MG63 (cell line): Measurements from ENCODE around the gene MED29. TPM values are rescaled to one million over a fixed set of nuclear protein-coding genes. Genes with fewer than 3 reads are reported as not detected.

Experiments used
- DNase-seq: peaks from one replicate; pipeline ENCODE4 v3.0.0-alpha.2; 2020
- H3K27me3 ChIP-seq: fragments of 250-450 bp; sonication (Bioruptor Pico); 2 replicates; pipeline ENCODE4 v1.5.1; 2020; ENCODE audit warnings: mild to moderate bottlenecking, moderate library complexity
- H3K36me3 ChIP-seq: fragments of 250-450 bp; sonication (Bioruptor Pico); 2 replicates; pipeline ENCODE4 v1.5.1; 2020; ENCODE audit warnings: mild to moderate bottlenecking, moderate library complexity
- H3K4me3 ChIP-seq: fragments of 250-450 bp; sonication (Bioruptor Pico); 2 replicates; pipeline ENCODE4 v1.5.1; 2020; ENCODE audit warnings: mild to moderate bottlenecking, moderate library complexity
- H3K9me3 ChIP-seq: fragments of 250-450 bp; sonication (Bioruptor Pico); 2 replicates; pipeline ENCODE4 v1.5.1; 2020; ENCODE audit warnings: mild to moderate bottlenecking, moderate library complexity
- total RNA-seq: library from RNA; depleted of rRNA; stranded (reverse); fragments of >200 nt; shearing (Covaris generic); gene quantifications from 2 replicates; pipeline ENCODE4 v1.2.3, GENCODE V29; 2014; ENCODE audit warnings: low replicate concordance

MED29 gene
- total RNA-seq, 1 experiment from 2014 or later = 26.5 TPM

DNA sequence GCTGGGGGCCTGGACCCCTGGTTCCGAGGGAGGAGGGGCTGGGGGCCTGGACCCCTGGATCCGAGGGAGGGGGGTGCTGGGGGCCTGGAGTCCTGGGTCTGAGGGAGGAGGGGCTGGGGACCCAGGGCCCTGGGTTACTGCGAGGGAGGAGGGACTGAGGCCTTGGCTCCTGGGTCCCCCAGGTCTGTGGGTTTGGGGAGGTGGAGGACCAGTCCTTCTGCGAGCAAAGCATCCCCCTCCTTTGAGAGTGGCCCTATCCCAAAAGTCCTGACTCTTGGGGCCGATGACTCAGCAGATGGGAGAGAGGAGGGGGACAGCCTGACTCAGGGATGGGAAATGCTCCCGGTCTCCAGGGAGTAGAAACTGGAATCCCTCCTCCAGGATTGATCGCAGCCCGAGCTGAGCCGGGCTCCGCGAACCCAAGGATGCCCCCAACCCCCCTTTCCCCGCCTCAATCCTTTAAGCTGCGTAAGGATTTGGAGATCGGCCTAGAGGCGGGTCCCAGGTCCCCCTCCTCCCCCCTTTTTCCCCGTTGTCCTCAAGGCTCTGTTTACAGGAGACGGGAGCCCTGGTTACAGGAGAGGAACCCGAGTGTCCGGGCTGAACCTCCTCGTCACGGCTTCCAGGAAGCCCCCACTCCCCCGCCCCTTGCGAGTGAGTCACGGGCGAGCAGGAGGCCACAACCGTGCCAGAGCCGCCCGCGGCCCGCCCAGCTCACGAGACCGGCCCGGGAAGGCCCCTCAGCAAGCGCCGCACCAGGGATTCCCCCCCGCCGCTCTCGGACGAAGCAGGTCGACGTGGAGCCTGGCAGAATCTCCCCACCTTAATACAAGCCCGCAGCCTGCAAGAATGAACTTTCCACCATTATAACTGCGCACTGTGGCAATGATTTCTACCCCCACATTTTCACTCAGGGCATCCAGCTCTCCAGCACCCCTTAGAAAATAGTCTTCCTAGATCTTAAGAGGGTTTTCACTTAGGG, 12.4 kb downstream of the MED29 start:
- Histone ChIP-seq H3K4me3 (peak overlapping the region; percentile 42), H3K27me3 (no peaks in the 10 kb centered on the region), H3K36me3 (peaks cover 24% of the 10 kb centered on the region), H3K9me3 (no peaks in the 10 kb centered on the region)
- peak; percentile 100 for DNase-seq

DNA sequence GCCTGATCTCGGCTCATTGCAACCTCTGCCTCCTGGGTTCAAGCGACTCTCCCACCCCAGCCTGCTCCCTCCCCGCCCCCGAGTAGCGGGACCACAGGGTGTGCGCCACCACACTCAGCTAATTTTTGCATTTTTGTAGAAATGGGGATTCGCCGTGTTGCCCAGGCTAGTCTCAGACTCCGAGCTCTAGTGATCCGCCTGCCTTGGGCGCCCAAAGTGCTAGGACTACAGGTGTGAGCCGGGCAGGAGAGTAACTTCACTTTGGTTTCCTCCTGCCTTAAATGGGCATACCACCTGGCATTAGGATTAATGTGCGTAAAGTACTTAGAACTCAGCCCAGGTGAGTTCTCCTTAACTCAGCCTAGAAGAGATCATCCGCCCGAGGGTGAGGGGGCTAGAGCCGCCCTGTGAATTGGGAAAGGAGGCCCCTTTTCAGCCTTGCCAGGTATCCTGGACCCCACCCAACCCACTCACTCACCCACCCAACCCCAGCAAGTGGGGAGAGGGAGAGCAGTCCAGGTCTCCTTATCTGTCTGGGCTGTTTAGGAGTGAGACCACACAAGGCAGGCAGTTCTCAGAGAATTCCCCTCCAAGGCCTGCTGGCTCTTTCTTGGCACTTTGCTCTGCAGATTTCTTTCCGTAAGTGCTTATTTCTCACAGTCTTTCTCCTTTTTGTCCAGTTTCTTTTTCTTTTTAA, 14.2 kb downstream of the MED29 start:
- peaks cover 21% of the 10 kb centered on the region for H3K36me3 ChIP-seq
- no peak for DNase-seq
- no peaks in the 10 kb centered on the region for H3K9me3 ChIP-seq
- H3K4me3 ChIP-seq = no peak overlapping the region
- no peaks in the 10 kb centered on the region for H3K27me3 ChIP-seq

DNA sequence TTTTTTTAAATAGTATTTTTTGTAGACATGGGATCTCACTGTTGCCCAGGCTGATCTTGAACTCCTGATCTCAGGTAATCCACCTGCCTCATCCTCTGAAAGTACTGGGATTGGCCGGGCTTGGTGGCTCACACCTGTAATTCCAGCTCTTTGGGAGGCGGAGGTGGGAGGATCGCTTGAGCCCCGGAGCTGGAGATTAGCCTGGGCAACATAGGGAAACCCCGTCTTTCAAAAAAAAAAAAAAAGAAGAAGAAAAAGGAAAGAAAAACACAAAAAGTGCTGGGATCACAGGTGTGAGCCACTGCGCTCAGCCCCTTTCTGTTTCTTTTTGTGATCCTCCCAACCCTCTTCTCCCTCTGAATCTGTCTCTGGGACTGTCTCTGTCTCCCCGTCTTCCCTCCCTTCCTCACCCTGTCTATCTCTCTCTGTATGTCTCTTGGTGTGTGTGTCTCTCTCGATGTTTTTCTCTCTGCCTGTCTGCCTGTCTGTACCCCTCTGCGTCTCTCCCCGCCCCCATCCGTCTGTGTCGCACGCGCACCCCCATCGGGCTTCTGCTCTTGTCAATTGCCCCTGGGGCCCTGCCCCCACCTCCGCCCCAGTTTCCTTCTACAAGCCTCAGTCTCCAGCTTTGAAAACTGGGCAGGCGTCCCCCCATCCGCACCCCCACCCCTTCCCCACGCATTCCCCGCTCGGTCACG, 14.9 kb downstream of the MED29 start:
- no peaks in the 10 kb centered on the region for H3K9me3 ChIP-seq
- H3K36me3 ChIP-seq = peaks cover 21% of the 10 kb centered on the region
- DNase-seq = no peak

DNA sequence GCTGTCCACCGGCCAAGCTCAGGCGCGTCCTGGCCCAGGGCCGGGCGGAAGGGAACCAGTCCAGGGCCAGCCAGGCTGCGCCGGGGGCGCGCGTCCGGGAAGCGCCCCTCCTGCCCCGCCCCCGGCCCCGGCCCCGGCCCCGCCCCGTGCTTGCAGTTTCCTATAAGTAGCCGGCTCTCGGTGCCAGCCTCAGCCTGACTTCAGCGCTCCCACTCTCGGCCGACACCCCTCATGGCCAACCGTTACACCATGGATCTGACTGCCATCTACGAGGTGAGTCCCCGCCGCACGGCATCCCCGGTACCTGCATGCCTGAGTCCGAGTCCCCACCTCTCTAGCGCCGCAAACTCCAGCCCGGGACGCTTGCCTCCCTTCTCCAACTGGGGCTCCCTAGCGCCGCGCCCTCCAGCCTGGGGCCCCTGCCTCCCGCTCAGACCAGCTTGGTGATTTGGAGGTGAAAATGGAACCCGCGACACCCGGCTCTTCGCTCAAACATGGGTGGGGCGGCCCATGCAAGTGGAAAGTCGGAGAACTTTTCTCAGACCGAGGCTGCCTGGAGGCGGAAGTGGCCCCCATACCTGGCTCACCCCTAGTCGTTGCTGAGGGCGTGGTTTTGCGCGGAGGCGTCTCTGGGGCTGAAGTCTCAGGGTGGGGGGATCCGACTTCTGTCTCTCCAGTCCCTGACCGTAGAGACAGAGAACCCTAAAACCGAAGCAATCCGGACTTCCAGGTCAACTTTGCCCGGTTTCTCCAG, 15.7 kb downstream of the MED29 start, which contains the start of gene ZFP36:
Gene ZFP36, plus strand, starts transcription at position 192 of the 754 bp plus-strand sequence. Its CDS starts 58 bp downstream, at position 250.
- Histone ChIP-seq H3K27me3 (no peaks in the 10 kb centered on the region), H3K9me3 (no peaks in the 10 kb centered on the region), H3K4me3 (peak within 1 kb of the TSS; percentile 88), H3K36me3 (peaks cover 21% of the 10 kb centered on the region)
- DNase-seq = peak; percentile 85

More for the DNA sequence above, 14.9 kb downstream of the MED29 start:
- H3K4me3 ChIP-seq = peak overlapping the region; percentile 88
- no peaks in the 10 kb centered on the region for H3K27me3 ChIP-seq

DNA sequence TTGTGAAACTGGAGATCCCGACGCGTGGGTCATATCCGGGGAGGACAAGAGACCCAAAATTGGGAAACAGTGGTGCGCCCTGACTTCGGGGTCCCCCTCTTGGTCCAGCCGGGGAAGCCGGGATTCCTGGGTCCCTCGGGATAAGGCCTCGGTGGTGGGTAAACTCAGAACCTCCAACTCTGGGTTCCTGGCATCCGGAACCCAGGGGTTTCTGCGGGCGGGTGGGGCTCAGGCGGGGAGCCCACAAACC, 16.2 kb downstream of the MED29 start:
- no peak for DNase-seq
- Histone ChIP-seq H3K9me3 (no peaks in the 10 kb centered on the region), H3K27me3 (no peaks in the 10 kb centered on the region), H3K36me3 (peaks cover 21% of the 10 kb centered on the region), H3K4me3 (peak overlapping the region; percentile 88)

DNA sequence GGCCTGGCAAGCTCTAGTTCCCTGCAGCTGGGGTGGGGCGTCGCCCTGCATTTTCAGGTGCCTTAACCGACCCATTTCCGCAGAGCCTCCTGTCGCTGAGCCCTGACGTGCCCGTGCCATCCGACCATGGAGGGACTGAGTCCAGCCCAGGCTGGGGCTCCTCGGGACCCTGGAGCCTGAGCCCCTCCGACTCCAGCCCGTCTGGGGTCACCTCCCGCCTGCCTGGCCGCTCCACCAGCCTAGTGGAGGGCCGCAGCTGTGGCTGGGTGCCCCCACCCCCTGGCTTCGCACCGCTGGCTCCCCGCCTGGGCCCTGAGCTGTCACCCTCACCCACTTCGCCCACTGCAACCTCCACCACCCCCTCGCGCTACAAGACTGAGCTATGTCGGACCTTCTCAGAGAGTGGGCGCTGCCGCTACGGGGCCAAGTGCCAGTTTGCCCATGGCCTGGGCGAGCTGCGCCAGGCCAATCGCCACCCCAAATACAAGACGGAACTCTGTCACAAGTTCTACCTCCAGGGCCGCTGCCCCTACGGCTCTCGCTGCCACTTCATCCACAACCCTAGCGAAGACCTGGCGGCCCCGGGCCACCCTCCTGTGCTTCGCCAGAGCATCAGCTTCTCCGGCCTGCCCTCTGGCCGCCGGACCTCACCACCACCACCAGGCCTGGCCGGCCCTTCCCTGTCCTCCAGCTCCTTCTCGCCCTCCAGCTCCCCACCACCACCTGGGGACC, 16.6 kb downstream of the MED29 start:
- no peaks in the 10 kb centered on the region for H3K9me3 ChIP-seq
- DNase-seq = peak; percentile 30
- peaks cover 21% of the 10 kb centered on the region for H3K36me3 ChIP-seq
- no peaks in the 10 kb centered on the region for H3K27me3 ChIP-seq
- peak overlapping the region; percentile 88 for H3K4me3 ChIP-seq

DNA sequence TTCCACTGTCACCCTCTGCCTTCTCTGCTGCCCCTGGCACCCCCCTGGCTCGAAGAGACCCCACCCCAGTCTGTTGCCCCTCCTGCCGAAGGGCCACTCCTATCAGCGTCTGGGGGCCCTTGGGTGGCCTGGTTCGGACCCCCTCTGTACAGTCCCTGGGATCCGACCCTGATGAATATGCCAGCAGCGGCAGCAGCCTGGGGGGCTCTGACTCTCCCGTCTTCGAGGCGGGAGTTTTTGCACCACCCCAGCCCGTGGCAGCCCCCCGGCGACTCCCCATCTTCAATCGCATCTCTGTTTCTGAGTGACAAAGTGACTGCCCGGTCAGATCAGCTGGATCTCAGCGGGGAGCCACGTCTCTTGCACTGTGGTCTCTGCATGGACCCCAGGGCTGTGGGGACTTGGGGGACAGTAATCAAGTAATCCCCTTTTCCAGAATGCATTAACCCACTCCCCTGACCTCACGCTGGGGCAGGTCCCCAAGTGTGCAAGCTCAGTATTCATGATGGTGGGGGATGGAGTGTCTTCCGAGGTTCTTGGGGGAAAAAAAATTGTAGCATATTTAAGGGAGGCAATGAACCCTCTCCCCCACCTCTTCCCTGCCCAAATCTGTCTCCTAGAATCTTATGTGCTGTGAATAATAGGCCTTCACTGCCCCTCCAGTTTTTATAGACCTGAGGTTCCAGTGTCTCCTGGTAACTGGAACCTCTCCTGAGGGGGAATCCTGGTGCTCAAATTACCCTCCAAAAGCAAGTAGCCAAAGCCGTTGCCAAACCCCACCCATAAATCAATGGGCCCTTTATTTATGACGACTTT, 17.4 kb downstream of the MED29 start:
- H3K4me3 ChIP-seq = peak overlapping the region; percentile 88
- H3K9me3 ChIP-seq = no peaks in the 10 kb centered on the region
- peak; percentile 49 for DNase-seq
- no peaks in the 10 kb centered on the region for H3K27me3 ChIP-seq
- peaks cover 21% of the 10 kb centered on the region for H3K36me3 ChIP-seq

DNA sequence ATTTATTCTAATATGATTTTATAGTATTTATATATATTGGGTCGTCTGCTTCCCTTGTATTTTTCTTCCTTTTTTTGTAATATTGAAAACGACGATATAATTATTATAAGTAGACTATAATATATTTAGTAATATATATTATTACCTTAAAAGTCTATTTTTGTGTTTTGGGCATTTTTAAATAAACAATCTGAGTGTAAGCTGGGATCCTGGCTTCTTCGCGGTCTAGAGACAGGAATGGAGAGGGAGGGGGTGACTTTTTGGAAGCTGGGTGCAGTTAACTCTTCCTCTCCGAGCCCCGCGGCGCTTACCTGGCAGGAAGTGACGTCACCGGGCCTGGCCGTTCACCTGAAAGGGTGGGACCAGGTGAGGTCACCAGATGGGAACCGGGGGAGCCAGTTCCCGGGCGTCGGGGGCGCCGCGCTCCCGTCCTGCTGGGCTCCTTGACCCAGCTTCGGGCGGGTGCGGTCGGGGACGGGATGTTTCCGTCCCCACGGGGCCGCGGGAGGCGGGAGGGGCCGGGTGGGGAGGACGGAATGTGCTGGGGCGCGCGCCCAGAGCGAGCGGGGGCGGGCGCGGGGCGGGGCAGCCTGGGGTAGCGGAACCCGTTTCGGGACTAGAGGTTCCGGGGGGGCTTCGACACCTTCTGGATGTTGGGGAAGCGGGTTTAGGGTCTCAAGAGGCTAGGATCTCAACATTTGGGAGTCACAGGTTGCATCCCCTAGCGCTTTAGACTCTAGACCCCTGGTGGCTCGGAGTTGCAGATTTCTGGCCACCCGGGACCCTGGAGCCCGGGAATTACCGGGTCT, 18.2 kb downstream of the MED29 start:
- peaks cover 21% of the 10 kb centered on the region for H3K36me3 ChIP-seq
- H3K27me3 ChIP-seq = no peaks in the 10 kb centered on the region
- peak overlapping the region; percentile 88 for H3K4me3 ChIP-seq
- no peaks in the 10 kb centered on the region for H3K9me3 ChIP-seq
- peak; percentile 85 for DNase-seq

DNA sequence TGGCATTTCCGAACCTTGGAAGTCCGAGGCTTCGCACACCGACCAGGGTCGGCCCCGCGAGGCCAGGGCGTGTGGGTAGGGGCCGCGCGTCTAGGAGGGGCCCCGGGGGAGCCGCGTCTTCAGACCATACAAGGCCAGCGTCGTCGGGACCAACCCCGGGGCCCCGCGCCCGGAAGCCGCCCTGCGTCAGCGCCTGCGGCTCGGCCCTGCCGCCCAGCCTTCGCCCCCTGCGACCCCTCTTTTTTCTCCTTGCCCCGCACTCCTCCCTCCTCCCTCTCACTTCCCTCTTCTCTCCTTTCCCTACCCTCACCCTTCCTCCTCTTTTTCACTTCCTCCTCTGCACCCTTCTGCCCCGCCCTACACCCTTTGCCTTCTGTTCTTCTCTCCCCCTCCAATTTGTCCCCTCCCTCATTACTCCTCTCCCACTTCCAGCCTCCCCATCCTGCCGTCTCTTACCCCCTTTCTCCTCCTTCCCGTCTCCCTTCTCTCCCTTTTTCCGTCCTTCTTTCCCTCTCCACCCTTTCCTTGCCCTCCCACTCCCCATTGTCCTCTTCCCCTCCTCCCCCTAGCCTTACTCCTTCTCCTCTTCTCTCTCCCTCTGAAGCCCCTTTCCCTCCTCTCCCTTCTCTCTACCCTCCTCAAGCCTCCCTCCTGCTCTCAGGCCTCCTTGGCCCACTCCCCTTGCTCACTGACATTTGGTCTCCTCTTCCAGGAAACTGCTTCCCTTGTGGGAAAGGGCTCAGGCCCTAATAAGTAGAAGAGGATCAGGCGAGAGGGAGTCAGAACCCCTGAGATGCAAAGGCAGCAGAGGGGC, 19.0 kb downstream of the MED29 start:
- H3K9me3 ChIP-seq = no peaks in the 10 kb centered on the region
- H3K27me3 ChIP-seq = no peaks in the 10 kb centered on the region
- DNase-seq = peak; percentile 64
- peaks cover 21% of the 10 kb centered on the region for H3K36me3 ChIP-seq
- peak overlapping the region; percentile 88 for H3K4me3 ChIP-seq

DNA sequence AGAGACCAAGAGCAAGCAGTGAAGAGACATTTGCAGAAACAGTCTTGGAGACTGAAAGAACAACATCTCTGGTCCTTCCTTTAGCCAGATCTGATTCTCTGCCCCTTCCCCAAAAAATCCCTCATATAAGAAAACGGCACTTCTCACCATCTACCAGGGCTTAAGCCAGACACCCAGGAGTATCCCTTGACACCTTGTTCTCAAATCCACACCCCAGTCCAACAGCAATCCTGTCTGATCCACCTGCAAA, 19.6 kb downstream of the MED29 start:
- H3K9me3 ChIP-seq = no peaks in the 10 kb centered on the region
- no peaks in the 10 kb centered on the region for H3K27me3 ChIP-seq
- H3K36me3 ChIP-seq = peaks cover 21% of the 10 kb centered on the region
- no peak for DNase-seq
- peak overlapping the region; percentile 88 for H3K4me3 ChIP-seq

DNA sequence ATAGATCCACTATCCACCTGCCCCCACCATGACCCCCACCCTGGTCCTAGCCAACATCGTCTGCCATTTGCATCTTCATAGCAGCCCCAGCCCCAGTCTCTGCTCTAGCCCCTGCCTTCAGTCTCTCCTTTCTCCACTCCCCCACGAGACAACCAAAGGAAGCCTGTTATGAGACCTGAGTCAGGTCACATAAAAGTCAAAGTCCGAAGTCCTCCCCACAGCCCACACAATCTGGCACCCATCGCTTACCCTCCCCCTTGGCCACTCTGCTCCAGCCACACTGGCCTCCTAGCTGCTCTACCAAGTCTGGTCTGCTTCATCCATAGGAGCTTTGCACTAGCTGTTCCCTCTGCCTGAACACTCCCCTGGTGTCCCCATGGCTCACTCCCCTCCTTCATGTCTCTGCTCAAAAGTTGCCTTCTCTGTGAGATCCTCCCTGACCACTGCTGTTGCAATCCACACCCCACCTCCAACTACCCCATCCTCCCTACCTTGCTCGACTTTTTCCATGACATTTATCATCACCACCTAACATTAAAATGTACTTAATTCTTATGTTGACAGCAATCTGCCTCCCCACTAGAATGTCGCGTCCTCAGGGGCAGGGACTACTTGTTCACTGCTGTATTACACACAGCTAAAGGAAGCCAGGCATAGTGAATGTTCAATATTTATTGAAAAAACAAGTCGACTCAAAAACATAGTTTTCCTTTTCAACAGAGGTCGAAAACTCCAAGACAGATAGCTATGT, 20.1 kb downstream of the MED29 start:
- Histone ChIP-seq H3K9me3 (no peaks in the 10 kb centered on the region), H3K4me3 (peak overlapping the region; percentile 95), H3K36me3 (peaks cover 21% of the 10 kb centered on the region), H3K27me3 (no peaks in the 10 kb centered on the region)
- DNase-seq = peak; percentile 40

DNA sequence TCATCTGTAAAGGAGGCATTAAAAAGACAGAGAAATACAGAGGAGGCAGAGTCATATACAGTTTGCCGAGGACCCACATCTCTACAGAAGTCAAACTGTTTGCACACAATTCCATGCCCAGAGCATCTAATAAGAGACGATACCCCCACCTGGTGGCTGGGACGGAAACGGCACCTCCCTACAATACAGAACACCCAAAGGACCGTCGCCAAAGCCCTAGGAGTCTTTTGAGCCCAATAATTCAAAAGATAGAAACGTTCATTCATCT, 20.6 kb downstream of the MED29 start:
- Histone ChIP-seq H3K9me3 (no peaks in the 10 kb centered on the region), H3K36me3 (peaks cover 21% of the 10 kb centered on the region), H3K4me3 (peak overlapping the region; percentile 95), H3K27me3 (no peaks in the 10 kb centered on the region)
- peak; percentile 85 for DNase-seq

DNA sequence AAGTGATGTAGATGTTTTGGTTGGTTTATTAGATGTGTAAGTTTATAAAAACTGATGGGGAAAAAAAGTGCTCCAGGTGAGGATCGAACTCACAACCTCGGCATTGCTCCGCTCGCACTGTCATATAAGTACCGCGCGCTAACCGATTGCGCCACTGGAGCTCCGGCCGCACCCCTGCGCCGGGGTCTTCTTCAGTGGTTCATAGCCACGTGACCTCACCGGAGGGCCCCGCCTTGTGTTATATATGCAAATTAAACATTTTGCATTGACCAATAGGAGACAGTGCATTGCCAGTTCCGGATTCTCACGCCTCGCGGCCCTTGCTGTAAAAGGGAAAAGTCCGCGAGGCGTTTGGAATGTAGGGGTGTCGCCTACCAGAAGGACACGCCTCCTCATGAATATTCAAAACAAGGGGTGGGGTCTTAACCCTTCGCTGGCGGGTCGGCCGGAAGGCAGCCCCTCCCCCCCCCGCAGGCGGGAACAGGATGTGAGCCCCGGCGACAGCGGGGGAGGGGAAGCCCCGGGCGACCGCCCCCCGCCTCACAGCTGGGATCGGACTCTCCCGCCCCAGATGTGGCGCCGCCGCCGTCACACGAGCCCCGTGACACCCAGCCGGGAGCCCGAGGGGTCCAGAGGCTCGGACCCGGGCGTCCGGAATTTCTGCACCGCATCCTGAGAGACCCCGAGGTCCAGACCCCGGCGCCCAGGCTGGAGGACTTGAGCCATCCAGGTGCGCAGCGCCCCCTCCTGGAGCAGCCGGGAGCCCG, 21.1 kb downstream of the MED29 start, which contains the start of gene PLEKHG2:
Gene PLEKHG2, plus strand, starts transcription at position 570 of the 767 bp plus-strand sequence. CDS start 1,418 bp downstream, outside the sequence.
- H3K36me3 ChIP-seq = peaks cover 16% of the 10 kb centered on the region
- peak; percentile 97 for DNase-seq
- peak within 1 kb of the TSS; percentile 95 for H3K4me3 ChIP-seq
- H3K9me3 ChIP-seq = no peaks in the 10 kb centered on the region
- no peaks in the 10 kb centered on the region for H3K27me3 ChIP-seq
